Measurements from ENCODE around the gene BLMH.

DNA sequence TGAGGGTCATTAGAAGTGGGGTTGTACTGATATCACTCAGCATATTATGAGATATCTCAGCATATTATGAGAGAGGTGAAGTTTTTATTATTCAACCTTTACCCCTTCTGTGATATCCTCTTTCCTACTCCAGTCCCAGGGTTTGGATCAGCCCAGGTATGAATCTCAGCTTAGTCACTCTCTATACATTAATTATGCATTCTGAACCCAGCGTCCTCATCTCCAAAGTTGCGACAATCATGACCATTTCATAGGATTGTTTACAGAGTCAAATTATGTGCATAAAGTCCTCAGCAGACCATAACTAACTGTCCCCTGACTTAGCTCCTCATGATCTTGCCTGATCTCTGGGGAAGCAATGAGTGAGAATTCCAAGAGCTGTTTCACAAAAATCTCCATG lies 20.5 kb upstream of the BLMH start:
- TF ChIP-seq, protein P1, sequence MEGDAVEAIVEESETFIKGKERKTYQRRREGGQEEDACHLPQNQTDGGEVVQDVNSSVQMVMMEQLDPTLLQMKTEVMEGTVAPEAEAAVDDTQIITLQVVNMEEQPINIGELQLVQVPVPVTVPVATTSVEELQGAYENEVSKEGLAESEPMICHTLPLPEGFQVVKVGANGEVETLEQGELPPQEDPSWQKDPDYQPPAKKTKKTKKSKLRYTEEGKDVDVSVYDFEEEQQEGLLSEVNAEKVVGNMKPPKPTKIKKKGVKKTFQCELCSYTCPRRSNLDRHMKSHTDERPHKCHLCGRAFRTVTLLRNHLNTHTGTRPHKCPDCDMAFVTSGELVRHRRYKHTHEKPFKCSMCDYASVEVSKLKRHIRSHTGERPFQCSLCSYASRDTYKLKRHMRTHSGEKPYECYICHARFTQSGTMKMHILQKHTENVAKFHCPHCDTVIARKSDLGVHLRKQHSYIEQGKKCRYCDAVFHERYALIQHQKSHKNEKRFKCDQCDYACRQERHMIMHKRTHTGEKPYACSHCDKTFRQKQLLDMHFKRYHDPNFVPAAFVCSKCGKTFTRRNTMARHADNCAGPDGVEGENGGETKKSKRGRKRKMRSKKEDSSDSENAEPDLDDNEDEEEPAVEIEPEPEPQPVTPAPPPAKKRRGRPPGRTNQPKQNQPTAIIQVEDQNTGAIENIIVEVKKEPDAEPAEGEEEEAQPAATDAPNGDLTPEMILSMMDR (IDR thresholded peaks at IDR 0.05), result no peak
- TF ChIP-seq POLR2AphosphoS5 (IDR thresholded peaks at IDR 0.05), result no peak
